NCI-H187 treated with DMSO at 0.1 percent for 48 hours (cell line): ENCODE data around the gene OSTC.

Experiments
- DNase-seq: peaks from one replicate; lab custom pipeline; 2025; lab: John Stamatoyannopoulos, UW

Gene OSTC

GRCh38 chr4:108650212-108651013, at the start of gene OSTC:
OSTC (plus strand) TSS chr4:108650599; CDS start chr4:108650656, 57 bp downstream.
- peak; percentile 58 for DNase-seq

GRCh38 chr4:108601106-108601505, 49.3 kb upstream of the OSTC start:
- no peak for DNase-seq

GRCh38 chr4:108601532-108601931, 48.9 kb upstream of the OSTC start:
- DNase-seq: no peak

GRCh38 chr4:108602163-108602562, 48.2 kb upstream of the OSTC start:
- no peak for DNase-seq

GRCh38 chr4:108607079-108607815, 43.2 kb upstream of the OSTC start:
- no peak for DNase-seq

GRCh38 chr4:108611365-108611764, 39.0 kb upstream of the OSTC start:
- DNase-seq: no peak

GRCh38 chr4:108612365-108612764, 38.0 kb upstream of the OSTC start:
- DNase-seq: no peak

- DNase-seq: no peak
These were observed 30.9 kb upstream of the OSTC start for GRCh38 chr4:108619372-108620100.

GRCh38 chr4:108620101-108620932, 30.1 kb upstream of the OSTC start, which contains the start of gene RPL34:
RPL34 (plus strand) TSS chr4:108620576; CDS start chr4:108621960, 1,384 bp downstream.
- peak; percentile 84 for DNase-seq

- DNase-seq: no peak
These were observed 29.2 kb upstream of the OSTC start for GRCh38 chr4:108620933-108621905.

GRCh38 chr4:108622022-108622421, 28.4 kb upstream of the OSTC start:
- DNase-seq: no peak

- DNase-seq: no peak
These were observed 27.6 kb upstream of the OSTC start for GRCh38 chr4:108622828-108623227.

GRCh38 chr4:108624263-108625056, 25.9 kb upstream of the OSTC start:
- DNase-seq: no peak

- DNase-seq: no peak
These were observed 24.3 kb upstream of the OSTC start for GRCh38 chr4:108626056-108626455.

- no peak for DNase-seq
These were observed 22.0 kb upstream of the OSTC start for GRCh38 chr4:108628411-108628810.

GRCh38 chr4:108635070-108635655, 15.2 kb upstream of the OSTC start:
- no peak for DNase-seq

GRCh38 chr4:108636246-108636645, 14.2 kb upstream of the OSTC start:
- no peak for DNase-seq

- DNase-seq: no peak
These were observed 12.5 kb upstream of the OSTC start for GRCh38 chr4:108637856-108638255.

- DNase-seq: no peak
These were observed 6.2 kb upstream of the OSTC start for GRCh38 chr4:108644237-108644636.
